Kidney epithelial cell (primary cell): ENCODE data around the gene SKIDA1. TPM values are rescaled to one million over a fixed set of nuclear protein-coding genes. Genes with fewer than 3 reads are reported as not detected.

Experiments
- DNase-seq: peaks from one replicate; pipeline ENCODE4 v3.0.0-alpha.2; 2010; ENCODE audit warnings: low read depth
- H3K27me3 ChIP-seq: 2 replicates; pipeline ENCODE4 v1.6.0; 2011; ENCODE audit warnings: low read length; ENCODE audit not compliant: control insufficient read depth, insufficient read depth
- H3K36me3 ChIP-seq: 2 replicates; pipeline ENCODE4 v1.5.1; 2011; ENCODE audit warnings: low read length; ENCODE audit not compliant: control insufficient read depth, insufficient read depth
- H3K4me3 ChIP-seq: 2 replicates; pipeline ENCODE4 v1.5.1; 2011; ENCODE audit warnings: low read depth, mild to moderate bottlenecking, control low read depth, low read length
- CTCF ChIP-seq: IDR thresholded peaks from 2 replicates; pipeline ENCODE4 v1.5.1; 2011; ENCODE audit warnings: mild to moderate bottlenecking, moderate library complexity, low read length, control low read depth, inconsistent platforms; ENCODE audit not compliant: insufficient read depth, poor library complexity, severe bottlenecking
- total RNA-seq: library from RNA; depleted of rRNA; stranded (reverse); fragments of >200 nt; gene quantifications from 2 replicates; pipeline ENCODE4 v1.2.3, GENCODE V29; 2015

The SKIDA1 gene
- total RNA-seq, 1 donor from 2014 or later = 1.5 TPM

GRCh38 chr10:21499701-21500577 lies 25.5 kb downstream of the SKIDA1 start:
- peaks cover 14% of the 10 kb centered on the region for H3K27me3 ChIP-seq
- no peaks in the 10 kb centered on the region for H3K36me3 ChIP-seq
- no peak for TF ChIP-seq CTCF
- no peak overlapping the region for H3K4me3 ChIP-seq
- DNase-seq = no peak

- DNase-seq = no peak
- Histone ChIP-seq H3K36me3 (no peaks in the 10 kb centered on the region), H3K27me3 (peaks cover 14% of the 10 kb centered on the region), H3K4me3 (no peak overlapping the region)
- TF ChIP-seq CTCF = no peak
Measured at GRCh38 chr10:21498986-21499385, 26.5 kb downstream of the SKIDA1 start.

GRCh38 chr10:21498377-21498776 lies 27.1 kb downstream of the SKIDA1 start:
- H3K4me3 ChIP-seq = no peak overlapping the region
- no peak for DNase-seq
- TF ChIP-seq CTCF = no peak
- H3K27me3 ChIP-seq = peaks cover 14% of the 10 kb centered on the region
- no peaks in the 10 kb centered on the region for H3K36me3 ChIP-seq

GRCh38 chr10:21497177-21497807 lies 28.2 kb downstream of the SKIDA1 start:
- H3K27me3 ChIP-seq = peaks cover 14% of the 10 kb centered on the region
- DNase-seq = peak; percentile 55
- H3K4me3 ChIP-seq = peak overlapping the region; percentile 75
- H3K36me3 ChIP-seq = no peaks in the 10 kb centered on the region
- TF ChIP-seq CTCF = no peak

GRCh38 chr10:21496343-21497176 lies 28.9 kb downstream of the SKIDA1 start:
- DNase-seq = no peak
- H3K27me3 ChIP-seq = peaks cover 14% of the 10 kb centered on the region
- peak; percentile 49 for TF ChIP-seq CTCF
- no peaks in the 10 kb centered on the region for H3K36me3 ChIP-seq
- H3K4me3 ChIP-seq = peak overlapping the region; percentile 75
